Karpas-422 (cell line): Measurements from ENCODE around the gene RPGR. TPM values are rescaled to one million over a fixed set of nuclear protein-coding genes. Genes with fewer than 3 reads are reported as not detected.
A peak's percentile ranks its signal among the peaks of the same experiment; 100 is the strongest.

ENCODE experiments used
- DNase-seq: peaks from one replicate; pipeline ENCODE4 v3.0.0-alpha.2; 2015
- H2AFZ ChIP-seq: fragments of 200-600 bp; sonication (generic); 2 replicates; pipeline ENCODE4 v1.6.1; 2014; ENCODE audit warnings: antibody characterized with exemption, low read length, mixed read lengths
- H3K27ac ChIP-seq: fragments of 200-600 bp; sonication (generic); 2 replicates; pipeline ENCODE4 v1.5.1; 2014; ENCODE audit warnings: mild to moderate bottlenecking, low read length, moderate library complexity
- H3K27me3 ChIP-seq: fragments of 200-600 bp; sonication (generic); 2 replicates; pipeline ENCODE4 v1.6.1; 2014; ENCODE audit warnings: low read length, mixed read lengths
- H3K36me3 ChIP-seq: fragments of 200-600 bp; sonication (generic); 2 replicates; pipeline ENCODE4 v1.6.1; 2014; ENCODE audit warnings: low read length, mixed read lengths; ENCODE audit not compliant: insufficient read depth
- H3K4me1 ChIP-seq: fragments of 200-600 bp; sonication (generic); 2 replicates; pipeline ENCODE4 v1.6.1; 2014; ENCODE audit warnings: mild to moderate bottlenecking, low read length, mixed read lengths
- H3K4me2 ChIP-seq: fragments of 200-600 bp; sonication (generic); 2 replicates; pipeline ENCODE4 v1.6.1; 2014; ENCODE audit warnings: low read length, low read depth, mild to moderate bottlenecking; ENCODE audit not compliant: poor library complexity, severe bottlenecking
- H3K4me3 ChIP-seq: fragments of 200-600 bp; sonication (generic); 2 replicates; pipeline ENCODE4 v1.5.1; 2014; ENCODE audit warnings: mild to moderate bottlenecking, antibody characterized with exemption, low read length, mixed read lengths
- H3K79me2 ChIP-seq: fragments of 200-600 bp; sonication (generic); 2 replicates; pipeline ENCODE4 v1.6.1; 2014; ENCODE audit warnings: mild to moderate bottlenecking, low read length, mixed read lengths
- H3K9ac ChIP-seq: fragments of 200-600 bp; sonication (generic); 2 replicates; pipeline ENCODE4 v1.6.0; 2014; ENCODE audit warnings: low read length
- H3K9me2 ChIP-seq: fragments of 200-600 bp; sonication (generic), shearing (Covaris generic); replicated peaks from 2 replicates; pipeline ENCODE4 v1.6.0; 2014; ENCODE audit warnings: mild to moderate bottlenecking, low read length, moderate library complexity; ENCODE audit not compliant: insufficient read depth
- H3K9me3 ChIP-seq: fragments of 300-700, 200-600 bp; sonication (generic); 2 replicates; pipeline ENCODE4 v1.6.1; 2014; ENCODE audit warnings: low read length, mixed read lengths
- H4K20me1 ChIP-seq: fragments of 200-600 bp; sonication (generic); 2 replicates; pipeline ENCODE4 v1.6.1; 2014; ENCODE audit warnings: mild to moderate bottlenecking, antibody characterized with exemption, low read length, low read depth; ENCODE audit not compliant: insufficient read depth
- total RNA-seq: library from RNA; depleted of rRNA; stranded (reverse); fragments of >200 nt; shearing (Covaris generic); gene quantifications from 2 replicates; pipeline ENCODE4 v1.2.3, GENCODE V29; 2014; ENCODE audit warnings: low replicate concordance

The RPGR gene
- total RNA-seq, 1 experiment from 2014 or later: 23.9 TPM

DNA sequence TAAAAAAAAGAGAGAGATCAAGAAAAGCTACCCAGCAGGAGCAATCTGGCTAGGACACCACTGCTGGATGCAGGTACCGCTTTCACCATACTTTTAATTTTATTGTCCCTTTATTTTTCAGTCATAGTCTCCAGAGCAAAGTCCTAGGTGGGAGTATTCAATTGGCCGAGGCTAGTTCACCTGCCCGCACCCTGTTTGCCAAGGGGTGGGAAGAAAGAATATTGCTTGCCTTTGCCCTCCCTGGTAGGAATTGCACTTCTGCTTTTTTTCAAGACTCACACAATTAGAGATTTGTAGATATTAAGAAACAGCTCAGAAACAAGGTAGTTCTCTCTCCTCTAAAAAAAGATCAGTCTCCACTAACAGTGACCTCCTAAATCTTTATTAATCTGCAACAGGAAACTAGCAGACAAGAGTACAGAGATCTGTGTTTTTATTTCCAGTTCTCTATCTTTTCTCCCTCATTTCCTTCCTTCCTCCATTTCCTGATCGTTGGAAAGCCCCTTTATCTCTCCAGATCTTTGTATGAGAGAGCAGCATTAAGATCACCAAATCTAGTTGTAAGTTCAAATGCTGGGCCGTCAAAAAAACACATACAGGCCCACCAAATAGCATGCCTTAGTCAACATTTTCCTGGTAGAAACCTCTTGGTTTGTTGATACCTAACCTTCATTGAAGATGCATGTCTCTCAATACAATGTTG, 9.4 kb upstream of the RPGR start:
- H3K4me2 ChIP-seq: no peak overlapping the region
- no peaks in the 10 kb centered on the region for H3K79me2 ChIP-seq
- no peaks in the 10 kb centered on the region for H3K4me1 ChIP-seq
- H3K9ac ChIP-seq: no peak overlapping the region
- no peak overlapping the region for H3K27ac ChIP-seq
- H2AFZ ChIP-seq: no peak overlapping the region
- no peaks in the 10 kb centered on the region for H3K27me3 ChIP-seq
- no peak overlapping the region for H3K4me3 ChIP-seq
- no peak for DNase-seq
- no peaks in the 10 kb centered on the region for H4K20me1 ChIP-seq
- H3K9me2 ChIP-seq: no peaks in the 10 kb centered on the region
- no peaks in the 10 kb centered on the region for H3K9me3 ChIP-seq
- no peaks in the 10 kb centered on the region for H3K36me3 ChIP-seq

DNA sequence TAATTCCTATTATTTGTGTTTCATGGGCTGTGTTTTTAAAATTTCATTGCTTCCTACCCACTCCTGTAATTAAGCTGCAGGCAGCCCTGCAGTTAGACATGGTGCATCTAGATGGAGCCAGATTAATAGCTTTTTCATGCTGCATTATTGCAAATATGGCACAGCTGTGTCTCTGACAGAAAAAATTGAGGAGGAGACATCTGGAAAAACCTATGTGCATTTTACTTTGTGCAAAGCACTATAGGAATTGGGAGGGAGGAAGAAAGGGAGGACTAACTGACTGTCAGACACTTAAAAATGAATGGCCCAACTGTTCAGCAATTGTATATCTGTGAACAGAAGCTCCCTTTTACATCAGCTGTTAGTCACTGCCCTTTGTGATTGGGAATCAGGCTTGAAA, 8.1 kb upstream of the RPGR start:
- no peak for DNase-seq
- H3K4me3 ChIP-seq: no peak overlapping the region
- H3K9me2 ChIP-seq: no peaks in the 10 kb centered on the region
- H3K27ac ChIP-seq: no peak overlapping the region
- no peaks in the 10 kb centered on the region for H3K36me3 ChIP-seq
- no peaks in the 10 kb centered on the region for H3K4me1 ChIP-seq
- no peak overlapping the region for H3K9ac ChIP-seq
- no peaks in the 10 kb centered on the region for H3K27me3 ChIP-seq
- H3K4me2 ChIP-seq: no peak overlapping the region
- H2AFZ ChIP-seq: no peak overlapping the region
- no peaks in the 10 kb centered on the region for H4K20me1 ChIP-seq
- H3K9me3 ChIP-seq: no peaks in the 10 kb centered on the region
- no peaks in the 10 kb centered on the region for H3K79me2 ChIP-seq

DNA sequence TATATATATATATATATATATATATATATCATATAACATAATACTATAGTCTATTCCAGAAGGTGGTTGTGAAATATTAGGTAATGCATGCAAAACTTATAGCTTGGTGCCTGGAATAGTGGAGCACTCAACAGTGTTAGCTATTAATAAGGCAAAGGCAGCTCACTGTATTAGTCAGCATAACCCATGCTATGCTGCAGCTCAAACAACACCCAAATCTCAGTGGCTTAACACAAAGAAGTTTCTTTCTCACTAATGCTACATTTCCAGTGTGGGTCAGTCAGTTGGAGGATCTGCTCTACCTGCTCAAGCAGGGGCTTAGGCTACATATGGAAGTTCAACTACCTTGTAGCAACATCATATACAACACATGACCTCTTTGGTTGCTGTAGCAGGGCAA, 5.2 kb upstream of the RPGR start:
- H3K9me3 ChIP-seq: no peaks in the 10 kb centered on the region
- H3K9ac ChIP-seq: no peak overlapping the region
- no peaks in the 10 kb centered on the region for H3K9me2 ChIP-seq
- no peak overlapping the region for H3K4me2 ChIP-seq
- H3K27me3 ChIP-seq: no peaks in the 10 kb centered on the region
- H3K4me3 ChIP-seq: no peak overlapping the region
- H3K27ac ChIP-seq: no peak overlapping the region
- H3K4me1 ChIP-seq: peaks cover 4% of the 10 kb centered on the region
- H2AFZ ChIP-seq: no peak overlapping the region
- no peaks in the 10 kb centered on the region for H3K79me2 ChIP-seq
- H3K36me3 ChIP-seq: no peaks in the 10 kb centered on the region
- no peak for DNase-seq
- H4K20me1 ChIP-seq: no peaks in the 10 kb centered on the region

DNA sequence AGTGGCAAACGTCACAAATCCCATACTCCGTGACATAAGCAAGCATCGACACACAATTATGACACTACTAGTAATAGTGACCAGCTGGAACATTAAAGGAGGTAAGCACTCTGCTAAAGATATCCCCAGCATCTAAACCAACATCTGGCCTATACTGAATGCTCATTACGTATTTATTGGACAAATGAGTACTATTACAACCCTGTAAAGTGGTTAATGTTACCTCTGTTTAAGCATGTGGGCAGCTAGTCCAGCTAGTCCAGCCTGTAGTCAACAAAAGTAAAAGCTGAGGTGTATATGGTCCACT, 419 bp upstream of the RPGR start:
- Histone ChIP-seq H3K27ac (no peak overlapping the region), H3K27me3 (no peaks in the 10 kb centered on the region), H3K9ac (peak overlapping the region; percentile 63), H3K4me1 (peaks cover 10% of the 10 kb centered on the region), H3K36me3 (no peaks in the 10 kb centered on the region), H3K79me2 (peaks cover 36% of the 10 kb centered on the region), H3K9me3 (no peaks in the 10 kb centered on the region), H4K20me1 (no peaks in the 10 kb centered on the region), H3K4me3 (peak overlapping the region; percentile 66), H3K9me2 (no peaks in the 10 kb centered on the region), H2AFZ (peak overlapping the region; percentile 79; the same call in 1 of the 2 replicates), H3K4me2 (peak overlapping the region; percentile 68)
- no peak for DNase-seq

- Histone ChIP-seq H3K4me3 (peak overlapping the region; percentile 66), H3K9ac (peak overlapping the region; percentile 72), H3K27ac (no peak overlapping the region), H3K9me3 (no peaks in the 10 kb centered on the region), H3K9me2 (no peaks in the 10 kb centered on the region), H3K4me2 (peak overlapping the region; percentile 61), H2AFZ (no peak overlapping the region), H3K27me3 (no peaks in the 10 kb centered on the region), H3K4me1 (peaks cover 10% of the 10 kb centered on the region), H3K79me2 (peaks cover 48% of the 10 kb centered on the region), H3K36me3 (no peaks in the 10 kb centered on the region), H4K20me1 (no peaks in the 10 kb centered on the region)
- DNase-seq: peak; percentile 40
These were observed 1.2 kb downstream of the RPGR start for GRCh38 chrX:38326086-38326485.

DNA sequence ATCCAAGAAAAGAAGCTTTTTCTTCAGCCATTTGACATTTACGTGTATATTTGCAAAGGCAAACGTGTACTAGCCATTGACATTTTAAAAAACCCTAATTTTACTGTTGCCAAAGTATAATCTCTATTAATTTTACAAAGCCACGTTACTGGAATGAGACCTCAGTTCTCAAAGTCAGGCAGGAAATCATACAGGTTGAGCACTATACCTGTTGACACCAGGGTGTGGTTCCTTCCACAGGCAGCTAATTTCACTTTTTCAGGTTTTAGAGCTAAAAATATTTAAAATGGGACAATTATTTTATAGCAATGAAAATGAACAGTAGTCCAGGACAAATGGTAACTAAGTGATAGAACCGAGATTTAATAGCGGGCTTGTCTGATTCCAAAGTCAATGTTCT, 6.5 kb downstream of the RPGR start:
- peaks cover 6% of the 10 kb centered on the region for H3K4me1 ChIP-seq
- H2AFZ ChIP-seq: no peak overlapping the region
- no peaks in the 10 kb centered on the region for H3K9me3 ChIP-seq
- H3K9me2 ChIP-seq: no peaks in the 10 kb centered on the region
- no peaks in the 10 kb centered on the region for H3K27me3 ChIP-seq
- H4K20me1 ChIP-seq: no peaks in the 10 kb centered on the region
- no peak overlapping the region for H3K4me2 ChIP-seq
- no peaks in the 10 kb centered on the region; the same call in 1 of the 2 replicates for H3K36me3 ChIP-seq
- DNase-seq: no peak
- no peak overlapping the region for H3K27ac ChIP-seq
- no peak overlapping the region for H3K4me3 ChIP-seq
- H3K79me2 ChIP-seq: peaks cover 44% of the 10 kb centered on the region
- H3K9ac ChIP-seq: no peak overlapping the region

DNA sequence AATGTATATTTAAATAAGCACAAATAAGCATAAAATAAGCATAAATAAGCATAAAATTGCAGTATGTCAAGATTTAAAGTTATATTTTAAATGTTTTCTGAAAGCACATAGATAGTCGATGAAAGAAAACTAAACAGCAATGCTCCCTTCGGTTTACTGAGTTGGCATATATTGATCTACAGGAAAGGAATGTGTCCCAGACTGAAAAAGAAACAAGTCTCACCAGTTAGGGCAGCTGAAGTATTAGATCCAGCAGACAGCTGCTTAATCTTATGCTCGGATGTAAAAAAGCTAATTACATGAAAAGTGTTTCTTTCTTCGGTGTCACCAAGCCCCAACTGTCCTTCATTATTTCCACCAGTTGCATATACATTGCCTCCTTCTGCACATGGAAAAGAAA, 8.7 kb downstream of the RPGR start:
- H3K36me3 ChIP-seq: no peaks in the 10 kb centered on the region; the same call in 1 of the 2 replicates
- H2AFZ ChIP-seq: no peak overlapping the region
- H3K4me2 ChIP-seq: no peak overlapping the region
- peaks cover 23% of the 10 kb centered on the region for H3K79me2 ChIP-seq
- H3K4me3 ChIP-seq: no peak overlapping the region
- no peak for DNase-seq
- no peaks in the 10 kb centered on the region for H4K20me1 ChIP-seq
- no peaks in the 10 kb centered on the region for H3K9me2 ChIP-seq
- no peaks in the 10 kb centered on the region for H3K4me1 ChIP-seq
- no peak overlapping the region for H3K27ac ChIP-seq
- no peak overlapping the region for H3K9ac ChIP-seq
- H3K9me3 ChIP-seq: no peaks in the 10 kb centered on the region
- H3K27me3 ChIP-seq: no peaks in the 10 kb centered on the region

DNA sequence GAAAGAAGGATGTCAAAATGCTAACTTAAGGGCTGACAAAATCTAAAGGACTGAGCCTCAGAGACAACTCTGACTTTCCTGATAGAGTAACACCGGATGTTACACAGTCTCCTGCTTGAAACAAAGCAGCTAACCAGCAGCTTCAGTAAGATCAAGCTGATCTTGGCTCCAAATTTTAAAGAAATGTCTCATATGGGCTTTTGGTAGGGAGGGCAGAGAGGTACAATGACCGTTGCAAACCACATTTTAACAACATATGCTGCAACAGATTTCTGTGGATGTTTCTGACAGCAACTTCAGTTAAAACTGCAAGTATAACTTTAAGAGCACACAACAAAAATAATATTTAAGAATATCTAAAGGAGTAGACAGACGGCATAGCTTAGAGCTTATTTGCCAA, 9.1 kb downstream of the RPGR start:
- Histone ChIP-seq H4K20me1 (no peaks in the 10 kb centered on the region), H3K27me3 (no peaks in the 10 kb centered on the region), H3K9ac (no peak overlapping the region), H2AFZ (no peak overlapping the region), H3K4me2 (no peak overlapping the region), H3K79me2 (peaks cover 19% of the 10 kb centered on the region), H3K4me1 (no peaks in the 10 kb centered on the region), H3K4me3 (no peak overlapping the region), H3K9me3 (no peaks in the 10 kb centered on the region), H3K27ac (no peak overlapping the region), H3K9me2 (no peaks in the 10 kb centered on the region), H3K36me3 (no peaks in the 10 kb centered on the region; the same call in 1 of the 2 replicates)
- no peak for DNase-seq
